Measurements from ENCODE around the gene ENTPD3.

DNA sequence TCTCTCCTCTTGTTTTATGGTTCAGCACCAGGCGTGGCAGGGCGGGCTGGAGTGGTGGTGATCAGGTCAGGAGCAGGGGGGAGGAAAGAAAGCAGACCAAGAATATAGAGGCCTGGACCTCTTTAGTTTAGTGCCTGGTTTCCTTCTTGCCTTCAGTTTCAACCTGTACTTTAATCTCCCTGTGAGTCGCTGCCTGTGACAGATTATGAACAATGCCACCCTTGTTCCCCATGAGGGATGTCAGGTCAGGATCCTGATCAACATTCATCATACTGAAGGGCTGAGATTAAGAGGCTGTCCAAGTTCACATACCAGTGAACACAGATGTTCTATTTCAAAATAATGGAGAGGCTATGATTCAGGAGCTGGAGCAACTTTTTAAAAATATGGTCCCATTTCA lies 11.4 kb downstream of the ENTPD3 start:
- TF ChIP-seq POLR2A (IDR thresholded peaks at IDR 0.05; ENCODE audit: low read length) = no peak
- TF ChIP-seq GATA1 (IDR thresholded peaks at IDR 0.05; ENCODE audit: low read depth, low read length) = no peak
